GM19324 (cell line): ENCODE data around the gene CAMK1G.

Experiments used
- ATAC-seq: cut with Tn5 transposase; IDR thresholded peaks from one replicate; pipeline ENCODE4 v1.9.1; 2021; ENCODE audit warnings: mild to moderate bottlenecking, moderate library complexity; ENCODE audit not compliant: unreplicated experiment, low FRiP score

Gene CAMK1G

DNA sequence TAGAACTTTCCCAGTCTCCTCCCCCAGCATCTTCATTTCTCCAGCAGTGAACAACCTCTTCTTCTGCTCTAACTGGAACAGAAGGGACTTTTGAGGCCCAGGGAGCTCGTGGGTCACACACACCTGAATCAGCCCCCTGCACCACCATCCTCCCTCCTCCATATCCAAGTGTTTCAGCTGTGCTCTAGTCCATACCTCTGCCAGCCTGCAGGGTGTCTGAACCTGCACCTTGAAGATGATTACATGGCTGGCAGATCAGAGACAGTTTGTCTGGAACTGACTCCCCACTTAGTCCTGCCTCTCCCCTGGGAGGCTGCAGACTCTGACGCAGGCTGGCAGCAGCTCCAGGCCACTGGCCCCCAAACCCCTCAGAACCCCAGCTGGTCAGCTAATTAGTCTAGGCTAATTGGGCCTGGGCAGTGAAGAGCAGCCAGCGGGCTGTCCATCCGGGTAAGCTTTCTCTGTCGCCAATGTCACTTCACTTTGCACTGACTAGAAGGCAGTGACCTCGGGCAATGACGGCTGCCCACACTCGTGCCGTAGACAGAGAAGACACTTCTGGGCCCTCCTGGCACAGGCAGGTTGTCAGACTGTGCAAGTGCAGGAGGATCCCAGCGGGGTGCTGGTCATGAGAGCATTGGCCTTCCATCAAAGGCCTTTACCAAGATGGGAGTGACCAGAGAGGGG is 12.2 kb downstream of the CAMK1G start:
- ATAC-seq, result no peak

DNA sequence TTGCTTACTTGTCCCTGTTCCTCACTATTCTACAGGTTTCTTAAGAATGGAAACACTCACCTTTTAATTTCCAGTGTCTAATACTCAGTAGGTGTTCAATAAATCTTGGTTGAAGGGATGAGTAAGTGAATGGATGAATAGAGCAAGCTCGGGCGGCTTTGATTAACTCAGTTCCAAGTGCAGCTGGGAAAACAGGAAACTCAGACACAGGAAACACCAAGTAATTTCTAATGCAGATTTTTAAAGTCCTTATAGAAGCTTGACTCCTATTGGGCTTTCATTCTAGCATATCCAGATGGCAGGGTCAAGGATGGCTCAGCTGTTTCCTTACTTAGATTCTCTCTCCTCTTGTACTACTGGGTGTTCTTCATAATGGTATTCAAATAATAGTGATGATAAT is 14.0 kb downstream of the CAMK1G start:
- no peak for ATAC-seq

DNA sequence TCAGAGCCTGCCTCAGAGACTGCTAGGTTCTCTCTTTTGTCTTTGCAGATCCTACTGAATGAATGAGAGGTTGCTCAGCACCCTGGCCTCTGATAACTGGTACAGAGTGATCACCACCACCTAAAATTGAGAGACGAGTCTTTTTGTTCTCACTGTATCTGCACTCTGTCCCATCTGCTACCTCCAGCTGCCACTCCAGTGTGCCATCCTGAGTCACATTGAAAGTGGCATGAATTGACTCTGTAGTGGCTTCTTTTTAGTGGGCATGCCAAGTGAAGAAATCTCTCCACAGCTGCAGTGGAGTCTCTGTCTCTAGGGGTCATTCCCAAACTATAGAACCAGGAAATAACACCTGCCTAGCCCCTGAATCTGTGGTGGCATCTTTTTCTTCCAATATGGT is 14.7 kb downstream of the CAMK1G start:
- no peak for ATAC-seq

DNA sequence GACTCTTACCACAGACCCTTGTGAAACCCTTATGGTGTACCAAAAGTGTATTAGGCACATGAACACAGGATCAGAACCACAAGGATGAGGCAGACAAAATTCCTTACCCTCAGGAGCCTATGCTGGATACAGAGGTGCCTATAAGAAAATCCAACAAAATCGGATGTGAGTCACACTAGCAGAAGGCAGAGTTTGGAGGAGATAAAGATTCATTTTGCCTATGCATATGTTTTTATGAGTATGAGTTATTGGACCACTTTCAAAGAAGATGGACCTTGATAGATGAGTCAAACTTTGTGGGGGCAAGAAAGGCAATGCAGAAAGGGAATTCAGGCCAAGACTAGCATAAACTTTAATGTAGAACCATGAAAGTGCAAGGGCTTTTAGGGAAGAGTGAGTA is 17.0 kb downstream of the CAMK1G start:
- no peak for ATAC-seq

DNA sequence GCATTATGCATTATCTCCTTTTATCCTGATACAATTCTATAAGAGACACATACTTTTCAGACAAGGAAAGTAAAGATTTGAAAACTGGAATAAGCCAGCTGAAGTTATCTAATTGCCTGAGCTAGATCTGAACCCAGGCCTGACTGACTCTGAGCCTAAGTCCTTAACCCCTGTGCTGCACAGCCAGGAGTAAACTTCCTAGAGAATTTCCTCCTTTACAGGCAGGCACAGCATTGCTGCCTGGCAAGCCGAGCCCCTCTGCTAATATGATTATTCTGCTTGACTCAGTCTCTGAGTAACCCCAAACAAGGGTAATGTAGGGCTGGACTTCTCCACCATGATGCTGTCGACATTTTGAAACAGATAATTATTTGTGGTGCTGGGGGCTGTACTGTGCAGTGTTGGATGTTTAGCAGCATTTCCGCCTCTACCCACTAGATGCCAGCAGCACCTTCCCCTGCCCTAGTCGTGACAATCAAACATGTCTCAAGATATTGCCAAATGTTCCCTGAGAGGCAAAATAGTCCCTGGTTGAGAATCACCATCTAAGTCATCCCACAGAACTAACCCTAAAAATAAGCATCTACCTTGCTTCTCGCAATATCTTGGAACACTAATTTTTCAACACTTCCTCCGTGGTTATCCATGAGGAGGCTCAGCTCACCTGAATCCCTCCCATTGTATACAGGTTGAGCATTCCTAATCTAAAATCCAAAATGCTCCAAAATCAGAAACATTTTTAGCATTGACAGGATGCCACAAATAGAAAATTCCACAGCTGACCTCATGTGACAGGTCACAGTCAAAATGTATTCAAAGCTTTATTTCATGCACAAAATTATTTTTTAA is 18.5 kb downstream of the CAMK1G start:
- ATAC-seq, result no peak

DNA sequence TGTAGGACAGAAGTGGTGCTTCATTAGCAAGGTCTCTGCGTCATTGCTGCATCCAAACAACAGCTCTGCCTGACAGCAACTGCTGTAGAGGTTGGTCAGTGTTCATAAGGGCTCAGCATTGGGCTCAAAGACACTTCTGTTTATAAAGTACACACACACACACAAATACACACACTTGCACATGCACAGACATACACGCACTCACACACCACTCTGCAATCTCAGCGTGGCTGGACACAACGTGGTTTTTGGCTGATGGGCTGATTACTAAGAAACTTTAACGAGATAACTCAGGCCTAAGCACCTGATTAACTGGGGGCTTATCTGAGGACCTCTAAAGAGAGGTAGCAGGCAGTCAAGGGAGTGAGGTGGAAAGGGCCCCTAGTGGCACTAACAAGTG is 20.4 kb downstream of the CAMK1G start:
- ATAC-seq, result no peak

DNA sequence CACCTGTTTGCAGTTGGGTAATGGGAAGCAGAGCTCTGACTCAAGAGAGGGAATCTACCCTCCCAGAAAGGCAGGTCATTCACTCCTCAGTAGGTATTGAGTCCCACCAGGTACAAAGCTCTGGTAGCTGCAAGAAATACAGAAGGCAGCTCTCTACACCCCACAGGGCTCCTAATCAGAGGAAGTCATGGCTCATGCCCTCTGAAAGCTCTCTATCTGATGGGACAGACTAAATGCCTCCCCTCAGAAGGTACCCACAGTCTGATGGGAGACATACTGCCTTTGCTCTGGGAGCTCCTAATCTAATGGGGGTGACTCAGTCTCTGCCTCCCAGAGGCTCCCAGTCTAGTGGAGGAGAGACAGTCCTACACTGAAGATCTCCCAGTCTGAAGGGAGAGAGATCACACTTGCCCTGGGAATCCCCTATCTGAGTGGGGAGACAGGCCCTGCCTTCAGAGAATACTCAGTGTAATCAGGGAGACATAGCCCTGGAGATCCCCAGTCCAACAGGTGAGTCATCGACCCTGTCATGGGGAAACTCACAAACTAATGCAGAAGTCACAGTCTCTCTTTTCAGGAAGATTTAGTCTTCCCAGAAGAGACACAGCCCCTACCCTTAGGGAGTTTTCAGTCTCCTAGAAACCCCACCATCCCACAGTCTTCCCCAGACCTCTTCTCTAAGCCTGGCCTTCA is 23.7 kb downstream of the CAMK1G start:
- ATAC-seq, result no peak

DNA sequence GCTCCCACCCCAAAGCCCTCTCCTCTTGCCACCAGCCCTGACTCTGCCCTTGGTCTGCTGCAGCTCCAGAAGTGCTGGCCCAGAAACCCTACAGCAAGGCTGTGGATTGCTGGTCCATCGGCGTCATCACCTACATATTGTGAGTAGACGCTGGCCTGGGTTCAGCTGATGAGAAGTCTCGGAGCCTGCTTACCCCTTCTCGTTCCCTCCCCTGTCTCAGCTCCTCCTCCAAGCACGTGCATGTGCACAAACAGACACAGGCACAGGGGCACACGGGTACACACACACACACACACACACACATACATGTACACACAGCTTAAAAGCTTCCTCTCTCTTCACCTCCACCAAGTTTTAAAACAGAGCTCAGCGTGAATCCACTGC is 24.3 kb downstream of the CAMK1G start:
- ATAC-seq, result no peak

DNA sequence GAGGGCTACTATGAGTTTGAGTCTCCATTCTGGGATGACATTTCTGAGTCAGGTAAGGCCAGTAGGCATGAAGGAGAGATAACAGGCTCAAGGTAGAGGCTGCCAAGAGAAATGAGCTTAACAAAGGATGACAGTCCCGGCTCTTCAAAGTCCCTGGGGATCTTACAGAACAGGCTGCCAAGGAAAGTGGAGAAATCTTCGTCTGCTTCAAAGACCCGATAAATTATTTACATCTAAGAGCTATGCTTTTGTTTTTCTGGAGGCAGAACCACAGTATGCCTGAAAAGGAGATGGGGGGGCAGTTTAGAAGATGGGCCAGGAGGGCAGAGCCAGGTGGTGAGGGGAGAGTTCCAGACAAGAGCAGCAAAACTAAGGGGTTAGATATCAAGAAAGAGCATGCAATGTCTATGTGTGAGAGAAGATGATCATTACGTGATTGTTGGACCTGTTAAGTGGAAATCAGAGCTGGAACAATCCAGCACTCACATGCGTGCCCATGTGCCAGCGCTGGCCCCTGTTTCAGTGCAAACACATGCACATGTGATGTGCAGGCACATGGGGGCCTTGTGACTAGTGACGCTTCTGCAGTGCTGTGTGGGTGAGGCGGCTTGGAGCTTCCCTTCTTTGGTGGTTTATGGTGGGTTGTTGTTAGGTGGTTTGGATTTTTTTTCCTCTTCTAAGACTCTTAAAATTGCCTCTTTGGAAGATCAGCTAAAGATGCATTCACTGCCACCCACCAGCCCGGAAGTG is 25.7 kb downstream of the CAMK1G start:
- ATAC-seq, result no peak

DNA sequence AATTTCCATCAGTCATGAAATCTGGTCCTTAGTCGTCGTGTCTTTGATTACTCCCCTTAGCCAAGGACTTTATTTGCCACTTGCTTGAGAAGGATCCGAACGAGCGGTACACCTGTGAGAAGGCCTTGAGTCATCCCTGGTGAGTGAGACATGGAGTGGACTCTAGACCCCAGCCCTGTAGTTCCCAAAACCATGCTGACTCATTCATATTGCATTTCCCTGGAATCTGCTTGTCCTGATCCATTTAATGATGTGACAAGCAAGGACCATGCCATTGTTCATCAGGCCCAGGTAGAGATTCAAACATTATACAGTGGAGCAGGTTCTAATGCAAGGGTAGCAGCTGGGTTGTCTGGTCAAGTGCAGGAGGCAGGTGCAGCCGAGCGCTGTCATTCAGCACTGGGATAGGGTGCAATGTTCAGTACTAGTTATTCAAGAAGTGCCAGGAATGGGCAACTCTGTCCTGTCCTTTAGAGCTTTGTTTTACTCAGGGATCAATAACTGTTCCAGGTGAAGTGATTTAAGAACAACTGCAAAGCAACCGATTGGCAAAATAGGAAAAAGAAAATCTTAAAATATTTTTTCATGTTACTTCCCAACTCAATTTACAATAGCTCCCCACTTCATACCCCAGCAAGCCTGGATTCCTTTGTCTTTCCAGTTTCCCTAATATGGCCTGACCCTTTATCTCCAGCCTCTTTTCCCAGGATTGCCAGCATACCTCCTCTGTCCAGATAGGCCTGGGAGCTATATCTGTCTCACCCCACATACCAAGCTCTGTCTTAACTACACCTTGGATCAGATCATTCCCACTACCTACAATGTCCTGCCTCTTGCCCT is 26.5 kb downstream of the CAMK1G start:
- ATAC-seq, result no peak

DNA sequence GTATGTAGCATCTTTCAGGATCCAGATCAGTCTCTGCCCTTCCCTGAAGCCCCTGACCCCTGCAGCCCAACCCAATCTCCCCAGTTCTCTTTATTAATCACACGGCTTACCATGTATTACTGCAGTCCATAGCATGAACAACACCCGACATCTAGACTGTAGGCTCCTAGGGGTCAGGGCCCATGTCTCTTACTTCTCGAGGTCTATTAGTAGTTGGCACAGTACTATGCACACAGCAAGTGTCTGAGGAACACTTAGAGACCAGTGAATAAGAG is 27.1 kb downstream of the CAMK1G start:
- ATAC-seq, result no peak

DNA sequence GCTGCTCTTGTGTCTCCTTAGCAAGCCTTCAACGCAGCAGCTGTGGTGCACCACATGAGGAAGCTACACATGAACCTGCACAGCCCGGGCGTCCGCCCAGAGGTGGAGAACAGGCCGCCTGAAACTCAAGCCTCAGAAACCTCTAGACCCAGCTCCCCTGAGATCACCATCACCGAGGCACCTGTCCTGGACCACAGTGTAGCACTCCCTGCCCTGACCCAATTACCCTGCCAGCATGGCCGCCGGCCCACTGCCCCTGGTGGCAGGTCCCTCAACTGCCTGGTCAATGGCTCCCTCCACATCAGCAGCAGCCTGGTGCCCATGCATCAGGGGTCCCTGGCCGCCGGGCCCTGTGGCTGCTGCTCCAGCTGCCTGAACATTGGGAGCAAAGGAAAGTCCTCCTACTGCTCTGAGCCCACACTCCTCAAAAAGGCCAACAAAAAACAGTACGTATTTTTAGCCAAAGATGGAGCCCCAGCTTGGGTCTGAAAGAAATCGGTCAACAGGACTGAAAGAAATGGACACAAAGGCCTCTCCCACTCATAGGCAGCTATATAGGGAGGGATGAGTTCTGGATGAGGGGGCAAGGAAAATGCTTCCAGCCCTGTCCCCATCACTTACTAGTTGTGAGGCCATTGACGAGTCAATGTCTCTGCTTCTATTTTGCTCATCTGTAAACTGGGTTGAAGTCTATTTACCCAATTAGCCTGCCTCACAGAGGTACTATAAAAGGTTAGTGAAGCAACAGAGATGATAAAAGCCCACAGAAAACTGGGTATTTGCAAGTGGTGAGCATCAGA is 28.5 kb downstream of the CAMK1G start:
- no peak for ATAC-seq

DNA sequence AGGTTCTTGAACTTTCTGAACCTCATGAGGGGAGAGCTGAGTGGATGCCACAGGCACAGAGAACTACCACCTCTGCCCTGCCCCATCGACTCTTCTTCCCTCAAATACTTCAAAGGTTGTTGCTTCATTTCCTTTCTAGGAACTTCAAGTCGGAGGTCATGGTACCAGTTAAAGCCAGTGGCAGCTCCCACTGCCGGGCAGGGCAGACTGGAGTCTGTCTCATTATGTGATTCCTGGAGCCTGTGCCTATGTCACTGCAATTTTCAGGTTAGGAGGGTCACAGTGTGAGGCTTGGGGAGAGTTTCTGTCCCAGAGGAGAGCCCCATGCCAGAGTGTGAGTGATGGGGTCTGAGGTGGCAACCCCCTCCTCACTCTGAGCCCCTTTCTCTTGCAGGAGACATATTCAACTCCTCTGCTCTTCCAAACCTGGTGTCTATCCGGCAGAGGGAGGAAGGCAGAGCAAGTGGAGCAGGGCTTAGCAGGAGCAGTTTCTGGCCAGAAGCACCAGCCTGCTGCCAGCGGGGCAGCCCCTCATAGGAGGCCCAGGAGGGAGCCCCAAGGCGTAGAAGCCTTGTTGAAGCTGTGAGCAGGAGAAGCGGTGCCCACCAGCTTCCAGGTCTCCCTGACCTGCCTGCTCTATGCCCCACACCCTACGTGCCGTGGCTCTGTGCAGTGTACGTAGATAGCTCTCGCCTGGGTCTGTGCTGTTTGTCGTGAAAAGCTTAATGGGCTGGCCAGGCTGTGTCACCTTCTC is 29.3 kb downstream of the CAMK1G start:
- ATAC-seq, result no peak

DNA sequence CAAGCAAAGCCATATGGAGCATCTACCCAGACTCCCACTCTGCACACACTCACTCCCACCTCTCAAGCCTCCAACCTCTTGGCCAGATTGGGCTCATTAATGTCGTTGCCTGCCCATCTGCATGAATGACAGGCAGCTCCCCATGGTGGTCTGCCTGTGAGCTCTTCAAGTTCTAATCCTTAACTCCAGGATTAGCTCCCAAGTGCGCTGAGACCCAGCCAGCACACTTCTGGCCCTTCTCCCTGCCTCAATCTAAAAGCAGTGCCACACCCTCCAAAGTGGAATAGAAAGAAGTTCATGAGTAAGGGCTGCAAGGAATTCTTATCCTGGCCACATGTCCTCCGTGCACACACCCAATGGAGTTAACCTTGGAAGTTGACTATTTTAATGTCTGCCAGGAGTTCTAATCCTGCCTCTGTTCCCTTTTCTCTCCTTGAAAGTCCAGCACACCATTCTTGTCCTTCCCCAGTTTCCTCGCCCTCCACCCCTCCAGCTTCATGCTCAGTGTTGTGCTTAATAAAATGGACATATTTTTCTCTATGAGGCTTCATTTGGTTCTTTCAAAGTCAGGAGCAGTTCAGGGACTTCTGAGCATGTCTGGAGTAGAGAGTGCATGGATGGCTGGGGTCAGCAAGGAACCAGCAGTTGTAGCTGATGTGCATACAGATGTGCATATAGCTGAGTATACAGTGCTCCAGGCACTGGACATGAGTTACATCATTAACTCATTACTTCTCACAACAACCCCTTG is 30.1 kb downstream of the CAMK1G start:
- no peak for ATAC-seq

DNA sequence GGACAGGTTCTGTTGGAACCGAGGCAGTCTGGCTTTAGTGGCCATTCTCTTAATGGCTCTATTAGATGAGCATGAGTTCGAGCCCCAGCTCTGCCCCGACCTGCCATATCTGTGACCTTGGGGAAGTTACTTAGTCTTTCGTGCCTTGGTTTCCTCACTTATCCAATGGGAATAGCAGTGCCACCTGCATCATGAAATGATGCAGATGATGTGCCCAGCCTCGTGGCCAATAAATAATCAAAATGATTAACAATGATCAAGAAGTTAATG is 30.6 kb downstream of the CAMK1G start:
- ATAC-seq, result no peak

DNA sequence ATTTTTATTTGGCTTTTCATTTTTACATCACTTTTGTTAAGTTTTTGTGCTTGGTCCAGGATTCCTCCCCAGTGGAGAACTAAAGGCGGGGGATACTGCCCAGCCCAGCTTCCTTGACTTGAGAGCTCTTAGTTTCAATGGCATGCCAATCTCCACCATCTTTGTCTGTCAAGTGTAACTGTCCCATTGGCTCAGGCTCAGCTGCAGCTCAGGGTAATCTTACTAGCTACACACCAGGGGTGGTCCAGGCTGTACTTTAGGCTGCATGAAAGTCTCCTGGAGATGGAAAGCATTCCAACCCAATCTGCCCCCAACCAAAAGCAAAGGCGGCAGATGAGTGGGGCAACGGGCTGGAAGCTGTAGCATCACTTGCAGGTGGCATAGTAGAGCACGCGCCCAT is 31.4 kb downstream of the CAMK1G start:
- ATAC-seq, result no peak

DNA sequence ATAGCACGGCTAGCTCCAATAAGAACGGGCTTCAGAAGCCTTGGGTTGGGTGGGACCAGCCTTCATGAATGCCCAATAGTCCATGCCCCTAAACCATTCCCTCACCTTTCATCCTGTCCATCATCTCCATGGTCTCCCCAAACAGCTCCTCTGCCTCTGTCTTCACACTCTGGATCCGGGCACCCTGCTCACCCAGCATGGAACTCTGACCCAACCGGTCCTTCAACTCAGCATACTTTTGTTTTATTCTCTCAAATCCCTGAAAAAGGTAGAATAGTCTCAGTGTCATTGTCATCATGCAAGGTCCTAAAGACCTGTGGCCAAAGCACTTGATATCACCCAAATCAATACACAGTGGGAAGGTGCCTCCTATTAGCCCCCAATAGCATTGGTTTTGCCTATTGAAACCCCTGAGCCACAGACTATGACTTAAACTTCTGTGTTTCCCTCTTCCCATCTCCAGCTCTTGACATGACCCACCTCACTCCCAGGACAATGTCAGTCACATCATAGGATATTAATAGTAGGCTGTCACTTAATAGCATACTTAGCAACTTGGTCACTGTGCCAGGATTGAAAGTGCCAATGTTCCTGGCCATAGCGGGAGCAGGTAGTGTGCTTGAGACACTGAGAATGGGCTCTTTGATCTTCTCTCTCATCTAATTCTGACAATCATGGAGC is 33.0 kb downstream of the CAMK1G start:
- ATAC-seq, result no peak
